22Rv1 (cell line): ENCODE results near the gene VARS1.

Experiments
- H3K27ac ChIP-seq: fragments of 450-650 bp; 2 replicates; pipeline ENCODE4 v1.5.1; 2017
- ZFX ChIP-seq: fragments of 450-650 bp; IDR thresholded peaks from 2 replicates; pipeline ENCODE4 v1.6.1; 2017; ENCODE audit warnings: antibody characterized with exemption, borderline replicate concordance
- TF ChIP-seq, protein P1 (sequence below): fragments of 450-650 bp; IDR thresholded peaks from 2 replicates; pipeline ENCODE4 v1.5.1; 2017; ENCODE audit warnings: mild to moderate bottlenecking

VARS1 gene

GRCh38 chr6:31779908-31780307 is 15.6 kb downstream of the VARS1 start:
- TF ChIP-seq, protein P1, sequence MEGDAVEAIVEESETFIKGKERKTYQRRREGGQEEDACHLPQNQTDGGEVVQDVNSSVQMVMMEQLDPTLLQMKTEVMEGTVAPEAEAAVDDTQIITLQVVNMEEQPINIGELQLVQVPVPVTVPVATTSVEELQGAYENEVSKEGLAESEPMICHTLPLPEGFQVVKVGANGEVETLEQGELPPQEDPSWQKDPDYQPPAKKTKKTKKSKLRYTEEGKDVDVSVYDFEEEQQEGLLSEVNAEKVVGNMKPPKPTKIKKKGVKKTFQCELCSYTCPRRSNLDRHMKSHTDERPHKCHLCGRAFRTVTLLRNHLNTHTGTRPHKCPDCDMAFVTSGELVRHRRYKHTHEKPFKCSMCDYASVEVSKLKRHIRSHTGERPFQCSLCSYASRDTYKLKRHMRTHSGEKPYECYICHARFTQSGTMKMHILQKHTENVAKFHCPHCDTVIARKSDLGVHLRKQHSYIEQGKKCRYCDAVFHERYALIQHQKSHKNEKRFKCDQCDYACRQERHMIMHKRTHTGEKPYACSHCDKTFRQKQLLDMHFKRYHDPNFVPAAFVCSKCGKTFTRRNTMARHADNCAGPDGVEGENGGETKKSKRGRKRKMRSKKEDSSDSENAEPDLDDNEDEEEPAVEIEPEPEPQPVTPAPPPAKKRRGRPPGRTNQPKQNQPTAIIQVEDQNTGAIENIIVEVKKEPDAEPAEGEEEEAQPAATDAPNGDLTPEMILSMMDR: no peak
- no peak for TF ChIP-seq ZFX
- H3K27ac ChIP-seq: no peak overlapping the region

DNA sequence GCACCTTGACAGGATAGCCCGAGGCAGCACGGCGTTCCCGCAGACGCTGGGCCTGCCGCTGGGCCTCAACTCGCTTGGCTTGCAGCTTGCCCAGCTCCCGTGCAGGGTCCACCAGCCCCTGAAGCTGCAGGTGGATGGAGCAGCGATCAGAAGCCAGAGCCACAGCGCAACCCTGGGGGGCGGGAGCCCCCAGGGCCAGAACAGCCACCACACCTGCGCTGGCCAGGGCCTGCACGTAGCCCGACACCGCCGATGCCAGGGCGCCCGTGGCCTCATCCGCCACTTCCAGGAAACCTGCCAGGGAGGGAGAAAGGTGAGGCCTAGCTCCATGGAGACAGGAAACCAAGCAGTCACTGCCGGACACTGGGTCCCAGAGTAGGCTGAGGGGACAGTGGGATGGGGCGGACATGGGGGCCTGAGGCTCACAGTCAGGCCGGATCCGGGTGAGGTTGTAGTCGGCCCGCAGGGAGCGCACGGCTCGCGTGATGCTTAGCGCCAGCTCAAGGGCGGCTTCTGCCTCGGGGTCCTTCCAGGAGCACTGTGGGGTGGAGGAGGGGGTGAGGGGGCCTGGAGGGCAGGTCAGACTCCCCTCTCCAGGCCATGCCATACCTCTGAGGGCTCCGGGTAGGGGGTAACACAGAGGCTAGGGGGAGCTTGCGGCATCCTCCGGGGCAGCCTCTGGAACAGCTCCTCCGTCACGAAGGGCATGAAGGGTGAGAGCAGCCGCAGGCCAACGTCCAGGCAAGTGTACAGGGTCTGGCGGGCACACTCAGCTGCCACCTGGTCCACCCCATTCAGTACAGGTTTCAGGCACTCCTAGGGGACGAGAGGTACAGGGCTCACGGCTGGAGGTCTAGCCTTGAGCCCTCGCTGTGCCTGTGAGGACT is 16.3 kb downstream of the VARS1 start:
- H3K27ac ChIP-seq: 0 out of 2 replicates have a peak overlapping the region, but pooled peaks have one; percentile 81
- no peak for TF ChIP-seq ZFX
- TF ChIP-seq, protein P1: no peak

GRCh38 chr6:31778193-31778592 is 17.4 kb downstream of the VARS1 start:
- H3K27ac ChIP-seq: peak overlapping the region; percentile 81
- TF ChIP-seq ZFX: no peak
- TF ChIP-seq, protein P1: no peak

- TF ChIP-seq, protein P1: no peak
- TF ChIP-seq ZFX: no peak
- peak overlapping the region; percentile 81 for H3K27ac ChIP-seq
These were observed 17.9 kb downstream of the VARS1 start for GRCh38 chr6:31777667-31778050.

GRCh38 chr6:31776989-31777666 is 18.4 kb downstream of the VARS1 start, which contains the start of gene VWA7:
Gene VWA7 (minus strand): TSS chr6:31777328. CDS start chr6:31776779, 549 bp downstream.
- TF ChIP-seq, protein P1: no peak
- no peak for TF ChIP-seq ZFX
- peak within 1 kb of the TSS; percentile 81 for H3K27ac ChIP-seq

- peak overlapping the region; percentile 81 for H3K27ac ChIP-seq
- TF ChIP-seq, protein P1: no peak
- no peak for TF ChIP-seq ZFX
These were observed 19.0 kb downstream of the VARS1 start for GRCh38 chr6:31776485-31776988.
